Measurements from ENCODE around the gene RASAL2.

- TF ChIP-seq CTCF (IDR thresholded peaks at IDR 0.05; ENCODE audit: insufficient read depth, low read depth, low read length) (no peak), EZH2 (IDR thresholded peaks at IDR 0.05; ENCODE audit: insufficient read depth, low read length) (no peak)
These were observed 255.9 kb downstream of the RASAL2 start for GRCh38 chr1:178349801-178350200.
